B cell (primary cell): ENCODE results near the gene CINP. TPM values are rescaled to one million over a fixed set of nuclear protein-coding genes. Genes with fewer than 3 reads are reported as not detected.

Experiments
- ATAC-seq: fragments of 200-7000 bp; cut with Tn5 transposase; one replicate; pipeline ENCODE4 v1.10.0; 2021; ENCODE audit warnings: low read depth, mild to moderate bottlenecking, moderate number of reproducible peaks, moderate library complexity
- CTCF ChIA-PET: fragments of 350-600 bp; sonication (Branson Sonifier 250); formaldehyde crosslinking; loops from one replicate; lab custom pipeline; 2021; ENCODE audit warnings: antibody characterized with exemption, inconsistent platforms; lab: Charles Lee
- POLR2A ChIA-PET: fragments of 350-600 bp; sonication (Branson Sonifier 250); formaldehyde crosslinking; loops from one replicate; lab custom pipeline; 2021; ENCODE audit warnings: antibody characterized with exemption; lab: Charles Lee
- DNase-seq: peaks from one replicate; pipeline ENCODE4 v3.0.0; 2013
- H2AFZ ChIP-seq: 2 replicates; pipeline ENCODE4 v1.6.1; 2012; ENCODE audit warnings: mild to moderate bottlenecking, low read depth, low read length; ENCODE audit not compliant: insufficient read depth, poor library complexity, severe bottlenecking
- H3K27ac ChIP-seq, 2 donors: 1 replicate in 1 of 2; 2 replicates in 1 of 2; pipeline ENCODE4 v1.5.1; 2012 to 2013; ENCODE audit warnings: low read length in 2 of 2, mild to moderate bottlenecking in 2 of 2, moderate library complexity in 1 of 2
- H3K27me3 ChIP-seq, 4 experiments: fragments of 200-600 bp in 1 of 4; sonication (generic) in 1 of 4; replicated peaks in 1 of 4; 1 replicate in 2 of 4; 2 replicates in 2 of 4; pipeline versions ENCODE4 v1.6.1 to v1.7.0; 2013 to 2016; ENCODE audit warnings: low read length in 3 of 4, mild to moderate bottlenecking in 2 of 4, mixed read lengths in 1 of 4, moderate library complexity in 1 of 4; ENCODE audit not compliant: insufficient read depth in 4 of 4, control insufficient read depth in 3 of 4; ENCODE audit errors: control extremely low read depth in 1 of 4
- H3K36me3 ChIP-seq, 2 experiments: replicated peaks in 1 of 2; 1 replicate in 1 of 2; 2 replicates in 1 of 2; pipeline versions ENCODE4 v1.6.1 to v1.7.1; 2013; ENCODE audit warnings: low read length in 1 of 2; ENCODE audit not compliant: insufficient read depth in 2 of 2, control insufficient read depth in 1 of 2; ENCODE audit errors: control extremely low read depth in 1 of 2, extremely low read depth in 1 of 2
- H3K4me1 ChIP-seq, 2 donors: fragments of 200-600 bp in 1 of 2; sonication (generic) in 1 of 2; 1 replicate in 1 of 2; 2 replicates in 1 of 2; pipeline versions ENCODE4 v1.5.1 to v1.6.1; 2013 to 2017; ENCODE audit warnings: low read length in 2 of 2; ENCODE audit not compliant: control insufficient read depth in 2 of 2, insufficient read depth in 2 of 2
- H3K4me2 ChIP-seq: replicated peaks from 2 replicates; pipeline ENCODE3; 2012; ENCODE audit warnings: mild to moderate bottlenecking, low read depth, low read length; ENCODE audit not compliant: poor library complexity, severe bottlenecking
- H3K4me3 ChIP-seq, 5 experiments: fragments of 200-600 bp in 1 of 5; sonication (generic) in 1 of 5; 1 replicate in 3 of 5; 2 replicates in 2 of 5; pipeline versions ENCODE4 v1.5.1 to v1.7.0; 2011 to 2016; ENCODE audit warnings: low read length in 4 of 5, mild to moderate bottlenecking in 4 of 5, low read depth in 2 of 5, control low read depth in 1 of 5, moderate library complexity in 1 of 5; ENCODE audit not compliant: insufficient read depth in 1 of 5; ENCODE audit errors: control extremely low read depth in 1 of 5, extremely low read depth in 1 of 5
- H3K79me2 ChIP-seq: fragments of 200-600 bp; sonication (generic); one replicate; pipeline ENCODE4 v1.6.0; 2016; ENCODE audit warnings: low read length; ENCODE audit not compliant: control insufficient read depth, insufficient read depth
- H3K9ac ChIP-seq: fragments of 200-600 bp; sonication (generic); 2 replicates; pipeline ENCODE4 v1.6.1; 2017; ENCODE audit warnings: mild to moderate bottlenecking, low read length, moderate library complexity
- H3K9me3 ChIP-seq, 3 donors: one replicate each; pipeline versions ENCODE4 v1.6.1 to v1.7.1; 2013; ENCODE audit warnings: low read length in 2 of 3; ENCODE audit not compliant: control insufficient read depth in 2 of 3, insufficient read depth in 1 of 3; ENCODE audit errors: control extremely low read depth in 1 of 3
- H4K20me1 ChIP-seq: 2 replicates; pipeline ENCODE4 v1.6.0; 2012; ENCODE audit warnings: mild to moderate bottlenecking, low read length; ENCODE audit not compliant: insufficient read depth, control insufficient read depth, poor library complexity, severe bottlenecking
- H3K27ac Mint-ChIP-seq: one replicate; pipeline ENCODE4 v1.8.0; 2021; ENCODE audit warnings: mixed read lengths
- H3K27me3 Mint-ChIP-seq: one replicate; pipeline ENCODE4 v1.8.0; 2021; ENCODE audit warnings: mixed read lengths
- H3K4me1 Mint-ChIP-seq: one replicate; pipeline ENCODE4 v1.8.0; 2021; ENCODE audit warnings: mixed read lengths
- H3K4me3 Mint-ChIP-seq: one replicate; pipeline ENCODE4 v1.8.0; 2021; ENCODE audit warnings: mixed read lengths
- H3K9me3 Mint-ChIP-seq: one replicate; pipeline ENCODE4 v1.8.0; 2022; ENCODE audit warnings: mixed read lengths; ENCODE audit not compliant: insufficient read depth
- EZH2 ChIP-seq: IDR thresholded peaks from 2 replicates; pipeline ENCODE4 v1.6.1; 2012; ENCODE audit warnings: borderline replicate concordance, low read depth, mild to moderate bottlenecking, moderate library complexity, low read length; ENCODE audit not compliant: insufficient read depth, poor library complexity, severe bottlenecking
- WGBS: methylation state at CpG from one replicate; pipeline ENCODE4 v1.1.5; 2013; ENCODE audit warnings: missing lambda C conversion rate; ENCODE audit not compliant: insufficient coverage; 5-methylcytosine and 5-hydroxymethylcytosine counted together
- intact Hi-C: fragments of 100-400 bp; cut with micrococcal nuclease; formaldehyde crosslinking; loops from one replicate; pipeline ENCODE4 v1.10.0; 2022
- polyA plus RNA-seq: library from polyadenylated mRNA; depleted of rRNA; stranded (reverse); fragments of >200 nt; gene quantifications from 2 replicates; pipeline ENCODE4 v1.2.3, GENCODE V29; 2012
- total RNA-seq, 2 donors: library from RNA; stranded (reverse); fragments of 120-200 nt in 1 of 2; gene quantifications; 1 replicate in 1 of 2; 2 replicates in 1 of 2; pipeline versions ENCODE4 v1.2.3 to v1.2.4, GENCODE V29; 2013 to 2022
- TF ChIP-seq, protein P1 (sequence below): fragments of 200-600 bp; IDR thresholded peaks from one replicate; pipeline ENCODE4 v1.8.0; 2022; ENCODE audit warnings: antibody characterized with exemption, mild to moderate bottlenecking

CINP gene
- total and polyA plus RNA-seq, 2 donors (not counting 1 experiment from before 2014, with no cell fraction given), result 21.9 to 28.8 TPM

DNA sequence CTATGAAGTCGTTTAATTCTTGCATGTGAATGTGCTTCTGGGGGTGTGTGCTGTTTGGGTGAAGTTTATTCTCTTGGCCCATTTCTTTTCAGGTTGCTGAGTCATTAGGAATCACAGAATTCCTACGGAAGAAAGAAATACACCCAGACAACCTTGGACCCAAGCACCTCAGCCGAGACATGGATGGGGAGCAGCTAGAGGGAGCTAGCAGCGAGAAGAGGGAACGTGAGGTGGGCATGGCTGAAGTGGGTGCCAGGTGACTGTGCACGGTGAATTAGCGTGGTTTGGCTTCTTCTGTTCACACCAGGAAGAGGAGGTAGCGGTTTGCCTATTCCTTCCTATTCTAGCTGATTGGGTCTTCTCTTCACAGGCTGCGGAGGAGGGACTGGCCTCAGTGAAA, 24.0 kb downstream of the CINP start:
- H3K4me3 Mint-ChIP-seq, result no peak overlapping the region
- Histone ChIP-seq H3K27me3 (no peaks in the 10 kb centered on the region), H3K4me1 (no peaks in the 10 kb centered on the region), H3K9me3 (no peaks in the 10 kb centered on the region), H3K4me2 (no peak overlapping the region), H4K20me1 (no peaks in the 10 kb centered on the region), H3K4me3 (no peak overlapping the region), H2AFZ (no peak overlapping the region), H3K9ac (no peak overlapping the region), H3K27ac (no peak overlapping the region), H3K79me2 (no peaks in the 10 kb centered on the region), H3K36me3 (peaks cover 14 to 45% of the 10 kb centered on the region in 2 experiments)
- no peak overlapping the region for H3K27ac Mint-ChIP-seq
- no peaks in the 10 kb centered on the region for H3K27me3 Mint-ChIP-seq
- TF ChIP-seq, protein P1, sequence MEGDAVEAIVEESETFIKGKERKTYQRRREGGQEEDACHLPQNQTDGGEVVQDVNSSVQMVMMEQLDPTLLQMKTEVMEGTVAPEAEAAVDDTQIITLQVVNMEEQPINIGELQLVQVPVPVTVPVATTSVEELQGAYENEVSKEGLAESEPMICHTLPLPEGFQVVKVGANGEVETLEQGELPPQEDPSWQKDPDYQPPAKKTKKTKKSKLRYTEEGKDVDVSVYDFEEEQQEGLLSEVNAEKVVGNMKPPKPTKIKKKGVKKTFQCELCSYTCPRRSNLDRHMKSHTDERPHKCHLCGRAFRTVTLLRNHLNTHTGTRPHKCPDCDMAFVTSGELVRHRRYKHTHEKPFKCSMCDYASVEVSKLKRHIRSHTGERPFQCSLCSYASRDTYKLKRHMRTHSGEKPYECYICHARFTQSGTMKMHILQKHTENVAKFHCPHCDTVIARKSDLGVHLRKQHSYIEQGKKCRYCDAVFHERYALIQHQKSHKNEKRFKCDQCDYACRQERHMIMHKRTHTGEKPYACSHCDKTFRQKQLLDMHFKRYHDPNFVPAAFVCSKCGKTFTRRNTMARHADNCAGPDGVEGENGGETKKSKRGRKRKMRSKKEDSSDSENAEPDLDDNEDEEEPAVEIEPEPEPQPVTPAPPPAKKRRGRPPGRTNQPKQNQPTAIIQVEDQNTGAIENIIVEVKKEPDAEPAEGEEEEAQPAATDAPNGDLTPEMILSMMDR, result no peak
- no peak for TF ChIP-seq EZH2
- intact Hi-C loops, result no loop called here
- DNase-seq, result no peak
- H3K4me1 Mint-ChIP-seq, result peaks cover 2% of the 10 kb centered on the region
- H3K9me3 Mint-ChIP-seq, result no peaks in the 10 kb centered on the region
- CTCF ChIA-PET, result no interaction called here
- 95% methylated on average over 7 of the region's 9 CpGs for WGBS
- no peak for ATAC-seq
- POLR2A ChIA-PET, result no interaction called here

DNA sequence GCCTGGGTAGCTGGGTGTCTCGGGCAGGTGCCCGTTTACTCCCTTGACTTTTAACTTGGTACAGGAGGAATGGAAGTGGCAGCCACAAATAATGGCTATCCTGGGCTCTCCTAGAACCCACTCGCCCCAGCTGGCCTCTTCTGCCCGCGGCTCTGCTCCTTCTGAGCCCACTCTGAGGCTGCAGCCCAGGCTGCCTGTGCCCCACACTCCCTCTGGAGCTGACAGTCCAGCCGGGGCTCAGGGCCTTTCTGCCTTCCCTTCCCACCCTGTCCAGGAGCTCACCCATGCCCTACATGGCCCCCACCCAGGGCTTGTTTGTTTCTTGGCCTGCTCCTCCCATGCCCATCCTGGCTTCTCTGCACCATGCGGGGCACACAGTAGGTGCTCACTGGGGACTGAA, 27.5 kb downstream of the CINP start:
- ATAC-seq, result no peak

More for the DNA sequence above, 27.5 kb downstream of the CINP start:
- Histone ChIP-seq H3K9me3 (no peaks in the 10 kb centered on the region), H3K4me1 (no peaks in the 10 kb centered on the region), H3K27ac (no peak overlapping the region), H2AFZ (no peak overlapping the region), H3K4me3 (no peak overlapping the region), H3K27me3 (no peaks in the 10 kb centered on the region), H3K9ac (no peak overlapping the region), H4K20me1 (no peaks in the 10 kb centered on the region), H3K36me3 (peaks cover 9 to 43% of the 10 kb centered on the region in 2 experiments), H3K79me2 (no peaks in the 10 kb centered on the region), H3K4me2 (no peak overlapping the region)
- Mint-ChIP-seq H3K27ac (no peak overlapping the region), H3K4me3 (no peak overlapping the region), H3K27me3 (no peaks in the 10 kb centered on the region), H3K4me1 (peaks cover 2% of the 10 kb centered on the region), H3K9me3 (no peaks in the 10 kb centered on the region)
- WGBS, result 98% methylated on average over 6 of the region's 7 CpGs
- intact Hi-C loops, result no loop called here
- CTCF ChIA-PET, result no interaction called here
- POLR2A ChIA-PET, result no interaction called here
- no peak for DNase-seq
- no peak for TF ChIP-seq EZH2
- TF ChIP-seq, protein P1, result no peak
